HL-60/S4 treated with retinoic acid at 250 ng/mL for 4 days and 3 days (cell line): ENCODE data around the gene PM20D1.

Experiments used
- in situ Hi-C: fragments of 300-500 bp; cut with MboI; formaldehyde crosslinking; loops from 2 replicates; pipeline ENCODE4 v1.7.0; 2022; ENCODE audit warnings: low sequenced_read_pairs

PM20D1 gene

DNA sequence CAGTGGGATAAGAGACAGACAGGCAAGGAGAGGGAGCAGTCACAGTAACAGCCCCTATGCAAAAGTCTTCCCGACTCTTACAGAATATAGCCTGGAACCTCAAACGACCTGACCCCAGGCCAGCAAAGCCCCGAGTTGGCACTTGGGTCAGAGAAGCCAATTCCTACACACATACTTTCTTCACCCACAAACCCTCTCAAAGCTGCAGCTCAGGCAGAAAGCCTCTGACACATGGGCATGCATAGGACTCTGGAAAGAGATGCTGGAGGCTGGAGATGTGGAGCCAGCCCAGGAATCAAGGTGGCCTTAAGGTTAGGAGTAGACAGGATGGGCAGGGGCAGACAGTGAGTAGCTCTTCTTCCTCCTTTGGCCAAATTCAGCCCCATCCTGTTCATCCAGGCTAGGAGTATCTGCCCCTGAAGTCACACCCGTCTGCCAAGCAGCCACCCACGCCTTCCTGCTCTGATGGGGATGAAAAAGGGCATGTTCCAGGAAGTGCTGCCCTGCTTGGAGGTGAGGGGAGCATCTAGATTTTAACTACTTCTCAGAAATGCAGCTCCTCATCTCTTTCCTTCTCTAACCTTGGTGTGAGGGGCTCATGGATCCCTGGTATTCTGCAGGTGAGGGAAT, 44.7 kb downstream of the PM20D1 start:
- in situ Hi-C loops: no loop called here

DNA sequence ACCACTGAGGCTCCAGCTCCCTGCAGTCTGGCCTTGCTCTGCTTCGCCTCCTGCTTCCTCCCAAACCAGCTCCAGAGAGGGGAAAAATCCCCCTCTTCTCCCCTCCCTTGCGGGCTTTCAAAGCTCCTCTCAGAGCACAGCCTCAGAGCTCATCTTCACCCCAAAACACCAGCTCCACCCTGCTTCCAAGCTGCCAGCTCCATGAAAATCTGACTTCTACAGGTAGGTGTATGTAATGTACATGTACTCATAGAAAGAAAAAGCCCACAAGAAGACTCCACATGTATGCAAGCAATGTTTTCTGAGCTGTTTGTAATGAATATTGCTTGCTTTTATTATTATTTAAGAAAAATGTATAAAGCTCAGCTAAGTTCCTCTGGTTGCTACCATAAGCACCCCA, 45.3 kb downstream of the PM20D1 start:
- in situ Hi-C loops: no loop called here

DNA sequence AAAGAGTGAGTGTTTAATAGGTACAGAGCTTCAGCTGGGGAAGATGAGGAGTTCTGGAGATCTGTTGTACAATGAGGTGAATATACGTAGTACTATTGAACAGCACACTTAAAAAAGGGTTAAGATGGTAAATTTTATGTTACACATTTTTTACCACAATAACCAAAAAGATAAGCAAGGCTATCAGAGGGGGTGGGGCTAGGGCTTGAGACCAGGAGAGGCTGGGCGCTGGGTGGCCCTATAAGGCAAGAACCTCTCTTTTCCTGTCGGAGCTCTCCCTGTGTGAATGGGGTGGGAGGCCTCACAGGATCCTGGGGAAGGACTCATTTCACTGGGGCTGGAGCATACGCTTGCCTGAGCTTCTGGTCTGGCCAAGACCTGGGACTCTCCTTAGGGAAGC, 45.9 kb downstream of the PM20D1 start:
- in situ Hi-C loops: no loop called here

DNA sequence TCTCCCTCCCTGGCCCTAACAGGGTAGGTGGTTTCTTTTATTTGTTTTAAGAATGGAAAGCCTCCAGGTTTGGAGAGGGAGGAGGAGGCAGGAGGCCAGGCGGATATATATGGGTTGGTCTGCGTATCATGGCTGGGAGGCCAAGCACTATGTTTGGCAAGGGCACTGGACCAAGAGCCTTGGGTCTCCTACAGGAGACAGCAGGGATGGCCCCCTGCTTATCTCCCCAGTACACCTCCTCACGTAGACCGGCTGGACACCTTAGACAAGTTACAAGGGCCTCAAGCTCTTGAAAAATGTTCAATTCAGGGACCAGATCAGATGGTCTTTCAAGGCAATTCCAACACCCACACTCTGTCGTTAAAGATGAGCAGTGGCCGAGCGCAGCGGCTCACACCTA, 47.9 kb downstream of the PM20D1 start:
- in situ Hi-C loops: no loop called here

DNA sequence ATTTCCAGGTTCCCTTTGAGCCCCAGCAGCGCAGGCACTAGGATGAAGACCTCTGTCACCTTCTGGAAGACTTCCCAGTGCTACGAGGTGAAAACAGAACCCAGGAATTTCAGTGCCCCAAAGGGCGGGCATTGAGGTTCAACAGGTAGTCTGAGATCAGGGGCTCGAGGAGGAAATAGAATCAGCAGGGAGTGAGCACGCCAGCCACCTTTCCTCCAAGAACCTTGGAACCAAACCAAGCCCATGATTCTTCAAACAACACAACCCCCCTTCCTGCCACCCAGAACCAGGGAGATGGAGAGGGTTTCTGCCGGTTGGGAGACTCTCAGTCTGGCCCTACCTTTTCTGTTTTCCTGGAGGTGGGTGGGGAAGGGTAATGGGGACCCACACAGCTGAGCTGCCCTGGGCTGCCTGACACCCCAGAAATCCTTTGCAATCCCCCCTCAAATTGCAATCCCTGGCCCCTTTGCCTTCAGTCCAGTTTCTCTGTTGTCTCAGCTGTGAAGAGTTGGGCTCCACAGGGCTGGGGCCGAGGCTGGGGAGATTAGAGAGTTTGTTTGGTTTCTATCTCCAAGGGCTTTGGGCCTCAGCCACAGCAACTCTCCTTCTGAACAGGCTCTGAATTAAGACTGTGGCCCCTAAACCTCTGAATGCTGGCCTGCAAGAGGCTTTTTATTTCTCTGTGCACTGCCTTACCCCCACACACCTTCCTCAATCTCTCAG, 48.8 kb downstream of the PM20D1 start:
- in situ Hi-C loops: no loop called here

DNA sequence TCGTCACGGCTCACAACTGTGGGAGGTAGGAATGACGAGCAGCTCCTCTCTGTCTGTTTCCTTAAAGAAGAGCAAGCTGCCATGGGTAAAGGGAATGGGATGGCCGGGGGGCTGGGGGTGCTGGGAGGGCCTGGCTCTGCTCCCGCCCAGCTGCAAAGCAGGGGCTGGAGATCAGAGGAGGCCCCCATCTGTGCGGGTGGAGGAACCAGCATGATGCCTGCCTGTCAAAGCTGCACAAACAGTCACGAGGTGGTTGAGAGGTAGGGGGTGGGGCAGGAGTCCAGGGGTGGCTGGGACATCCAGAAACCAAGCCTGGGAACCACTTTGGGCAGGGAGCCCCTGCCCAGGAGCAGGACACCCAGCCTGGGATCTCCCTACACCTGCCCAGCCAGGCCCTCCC, 49.5 kb downstream of the PM20D1 start:
- in situ Hi-C loops: no loop called here

DNA sequence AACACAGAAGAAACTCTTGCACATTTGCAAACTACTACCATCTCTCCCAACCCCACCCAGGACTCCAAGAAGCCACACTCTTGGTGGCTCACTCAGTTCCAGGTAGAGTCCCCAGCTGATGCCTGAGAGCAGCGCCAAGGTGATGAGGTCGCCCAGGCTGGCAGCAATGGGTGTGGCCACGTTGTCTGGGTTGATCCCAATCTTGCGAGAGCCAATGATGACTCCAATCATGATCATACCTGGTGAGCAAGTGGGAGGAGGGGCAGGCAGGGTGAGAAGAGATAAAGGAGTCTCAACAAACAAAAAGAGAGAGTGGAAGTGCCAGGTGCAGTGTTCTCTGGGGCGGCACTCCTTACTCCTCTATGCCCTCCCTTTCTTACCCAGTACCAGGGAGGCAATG, 51.4 kb downstream of the PM20D1 start:
- in situ Hi-C loops: loop anchor here (25.0 kb wide), 1 partner anchor 314 kb away; the partner anchor contains the start of gene AVPR1B

DNA sequence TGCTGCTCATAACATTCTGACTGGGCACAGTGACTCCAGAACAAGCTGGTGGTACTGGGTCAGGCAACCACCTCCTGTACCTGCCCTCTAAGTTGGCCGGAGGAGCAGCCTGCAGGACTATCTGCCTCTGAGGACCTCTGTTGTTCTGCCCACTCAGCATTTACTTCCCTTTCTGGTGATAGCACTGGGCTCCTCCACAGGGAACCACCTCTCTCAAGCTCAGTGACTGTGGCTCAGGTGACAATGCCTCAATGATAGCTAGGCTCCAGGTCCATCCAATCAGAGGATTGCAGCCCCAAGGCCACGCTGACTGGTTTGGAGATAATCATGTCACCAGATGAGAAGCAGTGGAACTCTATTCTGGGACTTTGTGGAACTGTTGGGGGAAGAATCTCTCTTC, 52.8 kb downstream of the PM20D1 start:
- in situ Hi-C loops: loop anchor here (25.0 kb wide), 1 partner anchor 315 kb away; the partner anchor contains the start of gene AVPR1B

DNA sequence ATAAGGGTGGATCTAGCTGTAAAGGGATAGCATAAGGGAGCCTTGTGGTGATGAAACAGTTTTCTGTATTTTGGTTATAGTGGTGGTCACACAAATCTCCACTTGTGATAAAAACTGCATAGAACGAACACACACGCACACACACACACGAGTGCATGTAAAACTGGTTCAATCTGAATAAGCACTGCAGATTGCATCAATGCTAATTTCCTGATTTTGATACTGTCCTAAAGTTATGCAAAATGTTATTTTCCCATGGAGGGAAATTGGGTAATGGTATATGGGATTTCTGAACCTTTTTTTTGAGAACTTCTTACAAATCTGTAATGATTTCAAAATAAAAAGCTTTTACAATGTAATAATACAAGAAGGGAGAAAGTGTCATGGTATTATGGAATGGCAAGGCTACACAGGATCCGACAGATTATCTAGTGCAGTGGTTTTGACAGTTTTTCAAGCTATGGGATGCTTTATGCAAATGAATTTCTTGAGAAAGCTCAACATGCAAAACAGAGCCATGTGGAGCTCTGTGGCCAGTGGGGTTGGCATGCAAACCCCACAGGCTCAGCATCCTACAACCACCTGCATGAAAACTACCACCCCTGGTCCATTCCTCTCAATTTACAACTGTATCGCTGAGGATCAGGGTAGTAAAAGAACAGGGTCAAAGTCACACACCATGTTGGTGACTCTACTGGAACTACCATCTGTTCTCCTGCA, 55.8 kb downstream of the PM20D1 start:
- in situ Hi-C loops: loop anchor here (25.0 kb wide), 1 partner anchor 318 kb away; the partner anchor contains the start of gene AVPR1B

DNA sequence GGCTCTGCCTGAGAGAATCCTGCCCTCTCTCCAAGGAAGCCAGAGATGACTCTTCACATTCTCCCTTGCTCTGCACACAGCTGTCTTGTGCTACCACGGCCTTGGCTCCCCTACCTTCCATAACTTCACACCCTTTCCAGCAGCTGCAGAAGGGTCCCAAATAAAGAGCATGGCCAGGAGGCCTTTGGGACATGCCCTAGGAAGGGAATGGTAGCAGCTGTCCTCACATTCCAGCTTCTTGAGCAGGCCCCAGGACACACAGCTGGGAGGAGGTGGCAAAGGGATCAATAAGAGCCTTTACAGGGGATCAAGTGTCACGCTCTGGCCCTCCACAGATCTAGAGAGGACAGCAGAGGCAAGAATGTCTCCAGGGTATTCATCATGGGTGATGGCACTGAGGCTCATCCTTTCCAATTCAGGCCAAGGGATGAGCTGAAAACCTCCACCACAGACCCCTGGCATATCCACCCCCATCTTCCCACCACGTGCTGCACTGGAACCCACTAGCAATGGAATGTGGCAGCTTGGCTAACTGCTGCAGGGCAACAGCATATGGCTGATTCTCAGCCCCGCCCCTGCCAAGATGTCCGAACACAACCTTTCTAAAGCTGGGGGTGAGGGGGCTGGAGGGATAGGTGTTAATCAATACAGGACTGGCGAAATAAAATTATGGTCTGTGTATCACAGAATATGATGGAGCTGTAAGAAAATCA, 56.8 kb downstream of the PM20D1 start:
- in situ Hi-C loops: loop anchor here (25.0 kb wide), 1 partner anchor 319 kb away; the partner anchor contains the start of gene AVPR1B

DNA sequence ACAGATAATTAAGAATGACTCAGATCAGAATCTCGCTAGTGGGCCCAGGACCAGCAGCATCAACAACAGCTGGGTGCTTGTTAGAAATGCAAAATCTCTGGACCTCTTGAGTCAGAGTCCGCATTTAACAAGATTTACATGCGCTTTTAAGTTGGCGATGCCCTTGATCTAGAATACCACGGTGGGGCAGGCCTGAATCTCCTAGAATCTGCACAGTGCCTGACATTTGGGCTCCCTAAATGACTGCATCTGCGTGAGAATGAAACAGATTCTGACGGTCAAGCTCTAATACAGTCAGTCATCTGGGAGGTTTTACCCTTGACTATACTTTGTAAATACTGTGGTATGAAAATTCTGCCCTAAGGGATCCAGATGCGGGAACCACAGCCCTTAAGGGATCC, 57.5 kb downstream of the PM20D1 start:
- in situ Hi-C loops: loop anchor here (25.0 kb wide), 1 partner anchor 320 kb away; the partner anchor contains the start of gene AVPR1B

DNA sequence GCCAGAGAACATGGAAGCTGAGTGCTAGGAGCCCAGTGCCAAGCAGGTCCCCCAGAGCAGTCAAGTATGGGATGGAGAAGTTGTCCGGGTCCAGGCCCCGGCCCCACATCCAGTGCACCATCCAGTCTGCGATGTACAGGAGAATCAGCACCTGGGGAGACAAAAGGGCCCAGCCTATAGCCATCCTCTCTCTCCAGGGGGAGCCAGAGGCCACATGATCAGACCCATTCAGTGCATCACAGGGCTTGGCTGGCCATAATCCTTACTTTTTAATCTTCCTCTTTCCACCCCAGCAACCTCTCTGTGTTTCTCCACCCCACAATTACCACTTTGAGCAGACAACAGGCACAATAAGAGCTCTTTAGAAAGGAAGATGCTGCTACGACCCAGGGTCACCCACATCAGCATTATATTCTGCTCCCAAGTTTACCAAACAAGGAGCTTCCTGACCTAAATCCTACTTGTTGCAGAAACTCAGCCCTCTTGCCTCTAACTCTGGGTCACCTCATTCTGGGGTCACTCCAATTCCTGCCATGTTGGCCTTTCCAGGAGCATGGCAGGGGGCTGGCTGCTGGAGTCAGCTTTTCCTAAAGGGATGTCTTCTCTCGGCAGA, 58.3 kb downstream of the PM20D1 start:
- in situ Hi-C loops: loop anchor here (25.0 kb wide), 1 partner anchor 321 kb away; the partner anchor contains the start of gene AVPR1B

DNA sequence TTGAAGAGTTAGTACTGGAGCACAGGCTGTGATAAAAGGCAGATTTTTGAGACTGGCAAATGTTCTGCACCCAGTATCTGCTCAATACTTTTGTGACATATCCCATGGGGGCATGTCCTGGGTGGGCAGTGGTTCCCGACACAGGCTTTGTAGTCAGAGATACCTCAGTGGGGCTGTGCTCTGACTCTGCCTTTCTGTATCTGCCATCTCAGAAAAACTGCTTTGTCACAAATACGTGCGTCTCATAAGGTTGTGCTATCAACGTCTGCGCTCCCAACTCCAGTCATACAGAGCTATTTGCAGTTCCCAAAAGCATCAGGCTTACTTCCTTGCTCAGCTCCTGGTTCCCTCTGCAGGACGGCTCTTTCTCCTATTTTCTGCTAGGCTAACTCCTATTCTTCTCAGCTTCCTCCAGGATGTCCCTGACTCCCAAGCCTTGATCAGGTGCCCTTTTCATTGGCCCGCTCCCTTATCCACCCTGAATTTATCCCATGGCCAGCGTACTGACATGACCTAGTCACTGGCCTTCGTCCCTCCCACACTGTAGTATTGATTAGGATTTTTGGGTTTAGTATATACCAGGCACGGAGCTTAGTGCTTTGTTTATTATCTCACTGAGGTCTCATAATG, 62.5 kb downstream of the PM20D1 start:
- in situ Hi-C loops: loop anchor here (10.0 to 25.0 kb wide), 2 partner anchors 197 to 325 kb away; partner anchors contain the start of gene AVPR1B

DNA sequence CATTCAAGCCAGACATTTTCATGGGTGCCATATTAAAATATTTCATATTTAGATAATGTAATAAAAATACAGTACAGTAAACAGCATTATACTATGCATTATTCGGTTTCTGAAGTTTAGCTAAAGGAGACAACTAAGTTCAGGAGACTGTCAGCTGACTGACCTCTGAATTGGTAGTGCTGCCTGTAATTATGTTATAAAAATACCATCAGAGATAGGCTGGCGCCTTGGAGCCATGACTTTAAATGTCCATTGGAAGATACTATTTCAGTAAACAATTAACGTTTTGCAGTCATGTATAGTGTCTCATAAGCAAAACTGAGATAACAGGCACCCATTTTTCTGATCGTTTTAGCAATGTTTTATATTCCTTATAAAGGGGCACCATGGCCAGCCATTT, 63.3 kb downstream of the PM20D1 start:
- in situ Hi-C loops: loop anchor here (10.0 to 25.0 kb wide), 2 partner anchors 198 to 326 kb away; partner anchors contain the start of gene AVPR1B

DNA sequence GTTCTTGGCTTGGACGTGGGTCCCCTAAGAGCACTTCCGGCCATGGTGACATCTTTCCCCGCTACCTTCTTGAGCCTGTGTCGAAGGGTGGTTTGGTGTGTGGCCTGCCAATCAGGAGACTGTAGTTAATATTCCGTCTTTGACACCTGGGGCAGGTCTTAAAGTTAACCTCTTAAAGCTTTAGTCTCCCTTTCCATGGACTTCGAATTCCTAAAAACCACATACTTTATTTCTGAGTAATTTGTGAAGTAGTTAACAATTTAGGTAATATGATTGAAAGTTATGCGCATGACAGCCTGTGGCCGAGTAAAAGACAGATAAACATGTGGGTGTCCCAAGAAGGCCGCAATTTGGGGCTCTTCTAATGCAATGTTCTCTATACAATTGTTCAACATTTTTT, 64.5 kb downstream of the PM20D1 start:
- in situ Hi-C loops: loop anchor here (10.0 to 25.0 kb wide), 2 partner anchors 199 to 327 kb away; partner anchors contain the start of gene AVPR1B

DNA sequence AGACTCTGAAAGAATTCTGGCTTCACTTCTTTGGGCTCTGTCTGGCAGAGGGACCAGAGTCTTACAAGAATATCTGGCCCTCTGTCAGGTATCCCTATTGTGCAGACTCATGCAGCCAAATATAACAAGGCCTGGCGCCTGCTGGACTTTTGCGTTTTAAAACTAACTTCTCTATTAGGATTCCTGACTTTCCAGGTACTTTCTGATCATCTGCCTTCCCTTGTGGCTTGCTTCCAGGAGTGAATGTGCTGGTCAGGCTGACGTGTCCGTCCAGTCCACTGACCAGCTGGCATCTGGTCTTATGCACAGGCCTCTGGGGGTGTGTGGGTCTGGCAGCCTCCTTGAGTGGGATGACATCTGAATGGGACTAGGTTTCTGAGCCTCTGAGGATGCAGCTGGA, 66.0 kb downstream of the PM20D1 start:
- in situ Hi-C loops: loop anchor here (10.0 to 25.0 kb wide), 2 partner anchors 201 to 328 kb away; partner anchors contain the start of gene AVPR1B

DNA sequence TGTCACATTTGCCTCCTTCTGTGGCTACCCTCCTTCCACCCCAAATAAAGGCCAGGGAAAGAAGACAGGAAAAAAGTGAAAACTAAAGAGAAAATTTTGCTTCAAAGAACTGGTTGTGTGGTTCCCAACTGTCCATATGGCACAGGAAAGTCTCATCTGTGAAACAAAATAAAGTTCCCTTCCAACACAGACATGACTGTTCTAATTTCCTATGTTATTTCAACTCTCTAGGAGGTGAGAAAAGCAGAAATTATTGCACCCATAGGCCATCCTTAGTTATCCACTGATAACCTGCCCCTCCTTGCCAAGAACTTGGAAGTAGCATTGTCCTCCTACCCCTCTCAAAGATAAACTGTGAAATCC, 66.5 kb downstream of the PM20D1 start:
- in situ Hi-C loops: loop anchor here (10.0 to 25.0 kb wide), 2 partner anchors 201 to 329 kb away; partner anchors contain the start of gene AVPR1B

DNA sequence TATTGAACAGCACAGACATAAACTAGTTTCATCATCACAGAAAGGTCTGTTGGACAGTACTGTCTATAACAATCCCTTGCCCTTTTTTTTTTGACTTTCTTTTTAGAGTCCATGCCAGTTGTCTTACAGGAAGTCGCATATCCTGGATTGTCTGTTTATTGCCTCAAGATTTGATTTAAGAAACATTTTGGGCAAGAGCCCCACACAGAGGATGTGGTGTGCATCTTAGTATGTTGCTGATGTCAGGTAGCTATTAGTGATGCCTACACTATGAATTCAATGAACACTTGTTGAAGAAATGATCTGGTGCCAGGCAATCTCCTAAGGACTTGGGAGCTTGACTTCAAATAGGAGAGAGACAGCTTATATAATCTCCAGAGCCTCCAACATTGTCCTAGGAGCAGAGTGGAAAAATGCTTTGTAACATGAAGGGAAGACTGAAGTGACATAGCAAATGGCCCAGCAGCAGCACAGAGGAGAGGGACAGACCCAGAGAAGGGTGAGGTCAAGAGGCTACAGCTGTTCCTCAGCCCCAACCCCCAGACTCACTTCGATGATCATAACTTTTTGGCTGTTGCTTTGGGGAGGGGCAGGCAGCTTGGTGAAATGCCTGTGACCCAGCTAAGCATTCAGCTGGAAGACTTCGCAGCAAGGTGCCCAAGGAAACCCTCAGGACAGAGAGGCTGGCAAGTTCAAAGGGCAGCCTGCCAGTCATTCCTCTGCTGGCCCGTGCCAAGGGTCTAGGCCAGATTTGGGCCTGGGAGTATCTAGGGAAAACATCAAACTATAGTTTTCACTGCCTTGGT, 67.1 kb downstream of the PM20D1 start:
- in situ Hi-C loops: loop anchor here (10.0 to 25.0 kb wide), 2 partner anchors 202 to 329 kb away; partner anchors contain the start of gene AVPR1B

DNA sequence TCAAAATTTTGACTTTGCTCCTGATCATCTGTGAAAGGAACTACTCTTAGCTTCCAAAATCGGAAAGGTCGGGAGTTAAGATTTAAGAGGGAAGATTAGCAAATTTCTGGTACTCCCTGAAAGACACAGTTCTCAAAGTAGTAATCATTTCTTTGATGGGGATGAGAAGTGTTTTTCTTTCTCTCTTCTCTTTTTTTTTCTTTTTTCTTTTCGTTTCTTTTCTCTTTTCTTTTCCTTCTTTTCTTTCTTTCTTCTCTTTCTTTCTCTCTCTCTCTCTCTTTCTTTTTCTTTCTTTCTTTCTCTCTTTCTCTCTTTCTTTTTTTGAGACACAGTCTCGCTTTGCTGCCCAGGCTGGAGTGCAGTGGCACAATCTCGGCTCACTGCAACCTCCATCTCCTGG, 69.6 kb downstream of the PM20D1 start:
- in situ Hi-C loops: loop anchor here (10.0 to 25.0 kb wide), 2 partner anchors 204 to 332 kb away; partner anchors contain the start of gene AVPR1B
